ENCODE measurements around the gene NCR3LG1. TPM values are rescaled to one million over a fixed set of nuclear protein-coding genes. Genes with fewer than 3 reads are reported as not detected.

NCR3LG1 gene
- total RNA-seq, 1 donor = 26.4 TPM

DNA sequence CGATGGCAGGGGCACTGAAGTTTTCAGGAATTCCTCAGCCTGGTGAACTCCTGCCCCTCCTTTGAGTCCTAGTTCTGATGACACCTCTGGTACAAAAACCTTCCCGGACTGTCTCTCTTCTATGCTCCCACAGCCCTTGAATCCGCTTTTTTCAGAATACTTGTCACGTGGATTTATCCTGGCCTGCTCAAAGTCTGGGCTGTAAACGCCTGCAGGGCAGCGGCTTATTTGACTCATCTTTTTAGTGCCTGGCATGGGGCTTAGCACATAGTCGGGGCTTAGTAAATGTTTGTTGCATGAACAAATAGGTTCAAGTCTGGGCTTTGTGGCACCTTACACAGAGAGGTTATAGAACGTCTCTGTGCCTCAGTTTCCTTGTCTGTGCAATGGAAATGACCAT is 50.2 kb downstream of the NCR3LG1 start:
- Histone ChIP-seq H3K4me2 (ENCODE audit: insufficient read depth, low read length) (no peak overlapping the region), H3K4me1 (ENCODE audit: insufficient read depth, low read length) (peaks cover 9% of the 10 kb centered on the region), H3K36me3 (ENCODE audit: insufficient read depth, low read length) (no peaks in the 10 kb centered on the region), H3K27ac (ENCODE audit: low read depth, low read length) (no peak overlapping the region), H3K27me3 (ENCODE audit: insufficient read depth, low read length) (peaks cover 12% of the 10 kb centered on the region), H2AFZ (ENCODE audit: low read length) (no peak overlapping the region), H3K9me3 (ENCODE audit: low read depth, low read length) (no peaks in the 10 kb centered on the region), H3K4me3 (ENCODE audit: insufficient read depth, low read length) (no peak overlapping the region), H4K20me1 (ENCODE audit: insufficient read depth, low read length) (no peaks in the 10 kb centered on the region), H3K79me2 (ENCODE audit: insufficient read depth, low read length) (no peaks in the 10 kb centered on the region)
- TF ChIP-seq, protein P1, sequence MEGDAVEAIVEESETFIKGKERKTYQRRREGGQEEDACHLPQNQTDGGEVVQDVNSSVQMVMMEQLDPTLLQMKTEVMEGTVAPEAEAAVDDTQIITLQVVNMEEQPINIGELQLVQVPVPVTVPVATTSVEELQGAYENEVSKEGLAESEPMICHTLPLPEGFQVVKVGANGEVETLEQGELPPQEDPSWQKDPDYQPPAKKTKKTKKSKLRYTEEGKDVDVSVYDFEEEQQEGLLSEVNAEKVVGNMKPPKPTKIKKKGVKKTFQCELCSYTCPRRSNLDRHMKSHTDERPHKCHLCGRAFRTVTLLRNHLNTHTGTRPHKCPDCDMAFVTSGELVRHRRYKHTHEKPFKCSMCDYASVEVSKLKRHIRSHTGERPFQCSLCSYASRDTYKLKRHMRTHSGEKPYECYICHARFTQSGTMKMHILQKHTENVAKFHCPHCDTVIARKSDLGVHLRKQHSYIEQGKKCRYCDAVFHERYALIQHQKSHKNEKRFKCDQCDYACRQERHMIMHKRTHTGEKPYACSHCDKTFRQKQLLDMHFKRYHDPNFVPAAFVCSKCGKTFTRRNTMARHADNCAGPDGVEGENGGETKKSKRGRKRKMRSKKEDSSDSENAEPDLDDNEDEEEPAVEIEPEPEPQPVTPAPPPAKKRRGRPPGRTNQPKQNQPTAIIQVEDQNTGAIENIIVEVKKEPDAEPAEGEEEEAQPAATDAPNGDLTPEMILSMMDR (IDR thresholded peaks at IDR 0.05; ENCODE audit: extremely low read depth, low read depth, low read length) = no peak
- no peak for DNase-seq (ENCODE audit: insufficient read length, low spot score, missing footprints)

DNA sequence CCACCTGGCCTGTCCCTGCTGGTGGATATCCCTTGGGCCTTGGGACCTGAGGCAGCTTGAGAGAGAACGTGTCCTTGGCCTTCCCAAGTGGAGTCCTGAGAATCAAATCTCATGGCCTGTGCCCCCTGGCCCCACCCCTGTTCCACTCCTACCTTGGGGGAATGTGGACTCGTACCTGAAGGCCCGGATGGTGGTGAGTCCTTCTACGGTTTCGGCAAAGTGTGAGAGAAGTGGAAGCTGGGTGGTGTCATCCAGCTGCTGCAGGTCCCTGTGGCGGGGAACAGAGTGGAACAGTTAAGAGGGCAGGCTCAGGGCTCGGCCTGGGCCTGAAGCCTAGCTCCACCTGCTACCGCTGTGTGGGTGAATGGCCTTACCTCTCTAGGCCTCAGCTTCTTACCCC is 50.9 kb downstream of the NCR3LG1 start:
- no peak for DNase-seq (ENCODE audit: insufficient read length, low spot score, missing footprints)
- H3K4me3 ChIP-seq (ENCODE audit: insufficient read depth, low read length) = no peak overlapping the region
- H3K4me1 ChIP-seq (ENCODE audit: insufficient read depth, low read length) = peaks cover 9% of the 10 kb centered on the region
- no peak overlapping the region for H2AFZ ChIP-seq (ENCODE audit: low read length)
- TF ChIP-seq, protein P1 (IDR thresholded peaks at IDR 0.05; ENCODE audit: extremely low read depth, low read depth, low read length) = no peak
- H3K79me2 ChIP-seq (ENCODE audit: insufficient read depth, low read length) = no peaks in the 10 kb centered on the region
- no peaks in the 10 kb centered on the region for H3K9me3 ChIP-seq (ENCODE audit: low read depth, low read length)
- no peaks in the 10 kb centered on the region for H4K20me1 ChIP-seq (ENCODE audit: insufficient read depth, low read length)
- H3K27ac ChIP-seq (ENCODE audit: low read depth, low read length) = no peak overlapping the region
- H3K27me3 ChIP-seq (ENCODE audit: insufficient read depth, low read length) = peaks cover 12% of the 10 kb centered on the region
- no peaks in the 10 kb centered on the region for H3K36me3 ChIP-seq (ENCODE audit: insufficient read depth, low read length)
- H3K4me2 ChIP-seq (ENCODE audit: insufficient read depth, low read length) = no peak overlapping the region

DNA sequence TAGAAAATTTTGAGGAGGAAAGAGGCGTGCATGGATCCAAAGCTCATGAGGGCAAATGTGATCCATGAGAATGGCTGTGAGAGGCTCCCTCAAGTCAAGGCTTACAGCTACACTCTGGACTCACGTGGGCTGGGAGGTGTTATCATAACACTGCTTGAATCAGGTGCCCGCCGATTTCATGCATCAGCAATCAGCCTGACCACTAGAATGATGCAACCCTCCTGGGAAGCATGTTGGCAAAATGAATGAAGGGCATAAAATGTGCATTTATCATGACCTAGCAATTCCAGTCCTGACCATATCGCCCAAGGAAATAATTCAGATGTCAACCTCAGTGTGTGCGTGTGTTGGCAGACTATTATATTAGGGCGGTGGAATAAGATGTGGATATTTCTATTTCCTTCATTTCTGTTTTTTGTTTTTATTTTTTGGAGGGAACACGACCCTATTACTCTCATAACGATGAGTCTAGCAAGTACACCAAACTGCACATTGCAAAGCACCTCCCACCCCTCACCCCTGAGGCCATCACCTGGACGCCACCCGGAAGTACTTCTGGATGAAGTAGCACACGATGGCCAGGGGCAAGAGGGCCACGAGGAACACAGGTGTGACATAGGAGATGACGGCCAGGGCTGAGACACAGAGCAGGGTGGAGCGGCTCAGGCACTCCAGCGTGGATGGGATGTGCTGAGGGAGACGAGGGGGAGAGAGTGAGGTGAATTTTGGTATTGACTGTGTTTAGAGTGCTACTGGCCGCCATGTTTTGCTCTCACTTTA is 52.6 kb downstream of the NCR3LG1 start:
- DNase-seq (ENCODE audit: insufficient read length, low spot score, missing footprints) = no peak
- Histone ChIP-seq H2AFZ (ENCODE audit: low read length) (no peak overlapping the region), H4K20me1 (ENCODE audit: insufficient read depth, low read length) (no peaks in the 10 kb centered on the region), H3K4me2 (ENCODE audit: insufficient read depth, low read length) (no peak overlapping the region), H3K9me3 (ENCODE audit: low read depth, low read length) (no peaks in the 10 kb centered on the region), H3K36me3 (ENCODE audit: insufficient read depth, low read length) (no peaks in the 10 kb centered on the region), H3K4me3 (ENCODE audit: insufficient read depth, low read length) (no peak overlapping the region), H3K27me3 (ENCODE audit: insufficient read depth, low read length) (peaks cover 16% of the 10 kb centered on the region), H3K79me2 (ENCODE audit: insufficient read depth, low read length) (no peaks in the 10 kb centered on the region), H3K4me1 (ENCODE audit: insufficient read depth, low read length) (peaks cover 9% of the 10 kb centered on the region), H3K27ac (ENCODE audit: low read depth, low read length) (no peak overlapping the region)
- TF ChIP-seq, protein P1 (IDR thresholded peaks at IDR 0.05; ENCODE audit: extremely low read depth, low read depth, low read length) = no peak

DNA sequence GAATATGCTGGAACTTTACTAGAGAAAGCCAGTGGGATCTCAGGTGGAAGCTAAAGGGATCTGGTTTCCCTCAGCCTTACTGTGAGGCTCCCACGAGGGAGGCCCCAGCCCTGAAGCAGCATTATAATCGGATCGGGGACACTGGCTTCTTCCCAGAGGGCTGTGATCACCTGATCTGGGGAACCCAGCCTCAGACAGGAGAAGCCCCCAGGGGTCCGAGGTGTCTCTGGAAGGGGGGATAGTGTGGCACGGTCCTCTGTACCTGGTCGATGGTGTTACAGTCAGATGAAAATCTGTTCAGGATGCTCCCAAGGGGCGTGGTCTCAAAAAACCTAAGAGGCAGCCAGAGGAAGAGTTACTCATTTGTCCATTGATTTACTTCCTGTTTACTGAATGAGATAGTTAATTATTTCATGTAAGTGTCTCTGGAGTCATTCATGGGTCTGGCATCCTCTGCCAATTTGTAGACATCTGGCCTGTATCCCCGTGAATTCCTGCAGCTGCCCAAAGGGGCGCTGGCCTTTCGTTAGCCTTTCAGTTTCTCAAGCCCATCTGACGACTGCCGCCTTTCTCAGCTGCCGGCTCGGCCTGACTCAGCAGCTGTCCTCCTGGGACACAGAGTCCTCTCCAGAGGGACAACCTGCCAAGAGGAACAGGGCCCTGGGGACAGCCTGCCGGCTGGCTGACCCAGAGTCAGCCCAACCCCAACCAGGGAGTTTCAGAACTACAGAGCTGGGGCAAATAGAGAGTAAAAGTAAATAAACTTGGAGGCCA is 53.8 kb downstream of the NCR3LG1 start:
- H4K20me1 ChIP-seq (ENCODE audit: insufficient read depth, low read length) = no peaks in the 10 kb centered on the region
- H3K27me3 ChIP-seq (ENCODE audit: insufficient read depth, low read length) = peaks cover 15% of the 10 kb centered on the region
- no peaks in the 10 kb centered on the region for H3K79me2 ChIP-seq (ENCODE audit: insufficient read depth, low read length)
- no peaks in the 10 kb centered on the region for H3K9me3 ChIP-seq (ENCODE audit: low read depth, low read length)
- H3K4me3 ChIP-seq (ENCODE audit: insufficient read depth, low read length) = no peak overlapping the region
- TF ChIP-seq, protein P1 (IDR thresholded peaks at IDR 0.05; ENCODE audit: extremely low read depth, low read depth, low read length) = peak; percentile 40
- no peak overlapping the region for H3K27ac ChIP-seq (ENCODE audit: low read depth, low read length)
- H3K4me1 ChIP-seq (ENCODE audit: insufficient read depth, low read length) = peaks cover 9% of the 10 kb centered on the region
- peak overlapping the region; percentile 16 for H3K4me2 ChIP-seq (ENCODE audit: insufficient read depth, low read length)
- H3K36me3 ChIP-seq (ENCODE audit: insufficient read depth, low read length) = no peaks in the 10 kb centered on the region
- H2AFZ ChIP-seq (ENCODE audit: low read length) = no peak overlapping the region
- DNase-seq (ENCODE audit: insufficient read length, low spot score, missing footprints) = peak; percentile 93

Measured in osteoblast (primary cell).